SK-N-SH (cell line): Measurements from ENCODE around the gene MRPL1. TPM values are rescaled to one million over a fixed set of nuclear protein-coding genes. Genes with fewer than 3 reads are reported as not detected.

ENCODE experiments used
- CTCF ChIA-PET: fragments of 300-600, 350-600 bp; formaldehyde crosslinking; extraction: SDS; loops from one replicate; lab custom pipeline; 2021; lab: Yijun Ruan, JAX
- POLR2A ChIA-PET: fragments of 350-600 bp; sonication (Branson Sonifier 250); formaldehyde crosslinking; extraction: SDS; loops from one replicate; lab custom pipeline; 2020; ENCODE audit warnings: antibody characterized with exemption, inconsistent platforms; lab: Yijun Ruan, JAX
- DNase-seq: peaks from one replicate; pipeline ENCODE4 v3.0.0; 2012
- H2AFZ ChIP-seq: fragments of 200-600 bp; sonication (generic); 2 replicates; pipeline ENCODE4 v1.8.1; 2016; ENCODE audit warnings: antibody characterized with exemption, mild to moderate bottlenecking, low read depth
- H3F3A ChIP-seq: fragments of 200-600 bp; sonication (generic); replicated peaks from 2 replicates; pipeline ENCODE3; 2016; ENCODE audit warnings: antibody characterized with exemption, mild to moderate bottlenecking; ENCODE audit not compliant: insufficient read depth
- H3K27ac ChIP-seq, 2 experiments: fragments of 200-500 bp in 1 of 2; fragments of 200-600 bp in 1 of 2; sonication (Bioruptor generic) in 1 of 2; sonication (generic), shearing (Covaris generic) in 1 of 2; 2 replicates each; pipeline versions ENCODE4 v1.5.1 to v1.6.1; 2014 to 2016; ENCODE audit warnings: low read depth in 2 of 2, inconsistent platforms in 1 of 2, low read length in 1 of 2, mild to moderate bottlenecking in 1 of 2, mixed read lengths in 1 of 2
- H3K27me3 ChIP-seq: fragments of 200-600 bp; sonication (generic), shearing (Covaris generic); 2 replicates; pipeline ENCODE4 v1.6.1; 2016; ENCODE audit warnings: mixed run types; ENCODE audit not compliant: insufficient read depth
- H3K36me3 ChIP-seq, 2 experiments: fragments of 200-500 bp in 1 of 2; fragments of 200-600 bp in 1 of 2; sonication (Bioruptor generic) in 1 of 2; sonication (generic) in 1 of 2; replicated peaks in 1 of 2; 2 replicates each; pipeline versions ENCODE3 to v1.5.1; 2014 to 2016; ENCODE audit warnings: low read length in 1 of 2, mild to moderate bottlenecking in 1 of 2; ENCODE audit not compliant: insufficient read depth in 2 of 2, control insufficient read depth in 1 of 2
- H3K4me1 ChIP-seq, 2 experiments: fragments of 200-500 bp in 1 of 2; fragments of 200-600 bp in 1 of 2; sonication (Bioruptor generic) in 1 of 2; sonication (generic), shearing (Covaris generic) in 1 of 2; 2 replicates each; pipeline versions ENCODE4 v1.5.1 to v1.6.1; 2014 to 2016; ENCODE audit warnings: low read depth in 1 of 2, low read length in 1 of 2, mixed run types in 1 of 2; ENCODE audit not compliant: insufficient read depth in 2 of 2, control insufficient read depth in 1 of 2
- H3K4me2 ChIP-seq: fragments of 200-600 bp; sonication (generic), shearing (Covaris generic); 2 replicates; pipeline ENCODE4 v1.6.1; 2017; ENCODE audit warnings: mixed run types
- H3K4me3 ChIP-seq, 2 experiments: fragments of 200-500 bp in 1 of 2; fragments of 200-600 bp in 1 of 2; sonication (Bioruptor generic) in 1 of 2; sonication (generic), shearing (Covaris generic) in 1 of 2; 2 replicates each; pipeline versions ENCODE4 v1.5.1 to v1.8.1; 2014 to 2016; ENCODE audit warnings: low read depth in 2 of 2, inconsistent platforms in 1 of 2, low read length in 1 of 2, mild to moderate bottlenecking in 1 of 2, mixed read lengths in 1 of 2, moderate library complexity in 1 of 2
- H3K79me2 ChIP-seq: fragments of 200-600 bp; sonication (generic); 2 replicates; pipeline ENCODE4 v1.8.1; 2017; ENCODE audit warnings: mild to moderate bottlenecking; ENCODE audit not compliant: insufficient read depth
- H3K9ac ChIP-seq: fragments of 200-600 bp; sonication (generic); 2 replicates; pipeline ENCODE4 v1.6.1; 2017; ENCODE audit warnings: mixed run types
- H3K9me2 ChIP-seq: fragments of 200-600 bp; sonication (generic); 2 replicates; pipeline ENCODE4 v1.6.1; 2017; ENCODE audit warnings: mixed run types
- H3K9me3 ChIP-seq: fragments of 200-600 bp; sonication (generic); 2 replicates; pipeline ENCODE4 v1.6.1; 2017; ENCODE audit warnings: mixed run types, mild to moderate bottlenecking, moderate library complexity
- H4K20me1 ChIP-seq: fragments of 200-600 bp; sonication (generic); 2 replicates; pipeline ENCODE4 v1.6.1; 2017; ENCODE audit warnings: mild to moderate bottlenecking, mixed run types; ENCODE audit not compliant: insufficient read depth
- ELF1 ChIP-seq: IDR thresholded peaks from 2 replicates; pipeline ENCODE4 v1.4.0; 2012
- EP300 ChIP-seq, 2 experiments: IDR thresholded peaks; 2 replicates each; pipeline versions ENCODE4 v1.4.0 to v1.6.1; 2012; ENCODE audit warnings: borderline replicate concordance in 1 of 2, low read depth in 1 of 2, low read length in 1 of 2
- EZH2phosphoT487 ChIP-seq: fragments of 200-600 bp; sonication (generic); IDR thresholded peaks from 2 replicates; pipeline ENCODE4 v1.6.1; 2017; ENCODE audit warnings: low read depth, mixed run types, mild to moderate bottlenecking, antibody characterized with exemption, moderate library complexity, borderline replicate concordance
- FOSL2 ChIP-seq: IDR thresholded peaks from 2 replicates; pipeline ENCODE4 v1.4.0; 2012; ENCODE audit warnings: low read depth, mild to moderate bottlenecking, moderate library complexity, borderline replicate concordance
- GABPA ChIP-seq: IDR thresholded peaks from 2 replicates; pipeline ENCODE4 v1.4.0; 2012; ENCODE audit warnings: low read depth, mild to moderate bottlenecking
- GATA2 ChIP-seq: sonication (generic); formaldehyde crosslinking; IDR thresholded peaks from 2 replicates; pipeline ENCODE4 v1.5.0; 2020; ENCODE audit warnings: mild to moderate bottlenecking, missing genetic modification reagents
- JUND ChIP-seq: IDR thresholded peaks from 2 replicates; pipeline ENCODE4 v1.4.0; 2012
- NFIC ChIP-seq: IDR thresholded peaks from 2 replicates; pipeline ENCODE4 v1.4.0; 2012; ENCODE audit warnings: borderline replicate concordance
- POLR2AphosphoS5 ChIP-seq: IDR thresholded peaks from 2 replicates; pipeline ENCODE4 v1.6.1; 2012; ENCODE audit warnings: low read depth, low read length
- RAD21 ChIP-seq: IDR thresholded peaks from 2 replicates; pipeline ENCODE4 v1.6.1; 2012; ENCODE audit warnings: mild to moderate bottlenecking, low read length
- RCOR1 ChIP-seq: fragments of 150-350 bp; IDR thresholded peaks from 2 replicates; pipeline ENCODE4 v1.6.1; 2017; ENCODE audit warnings: antibody characterized with exemption, low read length
- SIN3A ChIP-seq: IDR thresholded peaks from 2 replicates; pipeline ENCODE4 v1.6.1; 2012; ENCODE audit warnings: low read depth, mild to moderate bottlenecking, low read length, moderate library complexity, borderline replicate concordance
- SMC3 ChIP-seq: IDR thresholded peaks from 2 replicates; pipeline ENCODE4 v1.6.1; 2012; ENCODE audit warnings: low read depth, low read length, improper control_type of control experiment
- TAF1 ChIP-seq: IDR thresholded peaks from 2 replicates; pipeline ENCODE4 v1.6.1; 2012; ENCODE audit warnings: low read depth, mild to moderate bottlenecking, low read length, moderate library complexity, borderline replicate concordance
- TCF12 ChIP-seq: IDR thresholded peaks from 2 replicates; pipeline ENCODE4 v1.4.0; 2012
- TEAD4 ChIP-seq: IDR thresholded peaks from 2 replicates; pipeline ENCODE4 v1.4.0; 2012; ENCODE audit warnings: mild to moderate bottlenecking, borderline replicate concordance; ENCODE audit not compliant: insufficient read depth
- WGBS: methylation state at CpG from one replicate; pipeline ENCODE4 v1.1.6; 2017; ENCODE audit warnings: low lambda C conversion rate; 5-methylcytosine and 5-hydroxymethylcytosine counted together
- polyA plus RNA-seq, 3 experiments: library from polyadenylated mRNA; depleted of rRNA; stranded (reverse); fragments of >200 nt; gene quantifications; 2 replicates each; pipeline ENCODE4 v1.2.3, GENCODE V29; 2012
- TF ChIP-seq, protein P1 (sequence below): IDR thresholded peaks from 2 replicates; pipeline ENCODE4; 2012
- TF ChIP-seq, protein P2 (sequence below): fragments of 150-350 bp; IDR thresholded peaks from 2 replicates; pipeline ENCODE4 v1.6.1; 2017; ENCODE audit warnings: antibody characterized with exemption, low read length, low read depth, borderline replicate concordance
- TF ChIP-seq, protein P3 (sequence below): IDR thresholded peaks from 2 replicates; pipeline ENCODE4 v1.4.0; 2012; ENCODE audit warnings: low read depth, borderline replicate concordance
- TF ChIP-seq, protein P4 (sequence below): fragments of 200-600 bp; sonication (generic); IDR thresholded peaks from 2 replicates; pipeline ENCODE4 v1.6.1; 2017; ENCODE audit warnings: antibody characterized with exemption, mild to moderate bottlenecking, moderate library complexity
- TF ChIP-seq, protein P5 (sequence below): IDR thresholded peaks from 2 replicates; pipeline ENCODE4 v1.4.0; 2012; ENCODE audit warnings: low read depth

MRPL1 gene
- polyA plus RNA-seq, 1 of the 3 experiments (the other 2 are of a cell fraction) = 11.0 TPM

DNA sequence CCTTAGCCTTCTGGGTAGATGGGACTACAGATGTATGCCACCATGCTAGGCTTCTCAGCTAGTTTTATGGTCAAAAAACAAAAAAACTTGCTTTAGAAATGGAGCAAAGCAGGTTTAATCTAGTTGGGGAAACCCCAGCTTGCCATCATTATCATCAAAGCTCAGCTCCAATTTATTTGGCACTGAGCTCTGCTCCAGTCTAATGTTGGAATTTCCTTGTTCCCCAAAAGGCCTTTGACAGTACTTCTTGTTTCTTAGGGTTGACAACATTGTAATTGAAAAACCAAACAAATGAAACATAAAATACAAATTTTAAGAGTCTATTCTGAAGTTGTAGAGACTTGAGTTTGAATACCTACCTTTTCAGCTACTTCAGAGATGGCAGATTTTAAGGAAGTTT, 48.0 kb downstream of the MRPL1 start:
- no peak overlapping the region for H3K4me3 ChIP-seq
- ChIA-PET CTCF (interaction anchor here (0.8 to 1.5 kb wide), 3 partner anchors 13 to 32 kb away, joined by 3 read pairs; no protein-coding TSS in a partner anchor), POLR2A (no interaction called here)
- H3K9ac ChIP-seq = no peak overlapping the region
- H3K9me3 ChIP-seq = no peaks in the 10 kb centered on the region
- no peak for DNase-seq
- no peaks in the 10 kb centered on the region for H3K9me2 ChIP-seq
- TF ChIP-seq FOSL2 (no peak), ELF1 (no peak)
- TF ChIP-seq, protein P1, sequence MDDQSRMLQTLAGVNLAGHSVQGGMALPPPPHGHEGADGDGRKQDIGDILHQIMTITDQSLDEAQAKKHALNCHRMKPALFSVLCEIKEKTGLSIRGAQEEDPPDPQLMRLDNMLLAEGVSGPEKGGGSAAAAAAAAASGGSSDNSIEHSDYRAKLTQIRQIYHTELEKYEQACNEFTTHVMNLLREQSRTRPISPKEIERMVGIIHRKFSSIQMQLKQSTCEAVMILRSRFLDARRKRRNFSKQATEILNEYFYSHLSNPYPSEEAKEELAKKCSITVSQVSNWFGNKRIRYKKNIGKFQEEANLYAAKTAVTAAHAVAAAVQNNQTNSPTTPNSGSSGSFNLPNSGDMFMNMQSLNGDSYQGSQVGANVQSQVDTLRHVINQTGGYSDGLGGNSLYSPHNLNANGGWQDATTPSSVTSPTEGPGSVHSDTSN = no peak
- TF ChIP-seq, protein P2, sequence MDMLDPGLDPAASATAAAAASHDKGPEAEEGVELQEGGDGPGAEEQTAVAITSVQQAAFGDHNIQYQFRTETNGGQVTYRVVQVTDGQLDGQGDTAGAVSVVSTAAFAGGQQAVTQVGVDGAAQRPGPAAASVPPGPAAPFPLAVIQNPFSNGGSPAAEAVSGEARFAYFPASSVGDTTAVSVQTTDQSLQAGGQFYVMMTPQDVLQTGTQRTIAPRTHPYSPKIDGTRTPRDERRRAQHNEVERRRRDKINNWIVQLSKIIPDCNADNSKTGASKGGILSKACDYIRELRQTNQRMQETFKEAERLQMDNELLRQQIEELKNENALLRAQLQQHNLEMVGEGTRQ = no peak
- H3K36me3 ChIP-seq = peaks cover 22 to 45% of the 10 kb centered on the region in 2 experiments
- no peaks in the 10 kb centered on the region for H3K4me1 ChIP-seq
- no peak overlapping the region for H2AFZ ChIP-seq
- no peaks in the 10 kb centered on the region for H3K27me3 ChIP-seq
- no peaks in the 10 kb centered on the region for H4K20me1 ChIP-seq
- no peak overlapping the region for H3K27ac ChIP-seq
- H3K79me2 ChIP-seq = 0 out of 2 replicates have a peak, but pooled peaks cover 3% of the 10 kb centered on the region
- no peaks in the 10 kb centered on the region for H3F3A ChIP-seq
- no peak overlapping the region for H3K4me2 ChIP-seq

DNA sequence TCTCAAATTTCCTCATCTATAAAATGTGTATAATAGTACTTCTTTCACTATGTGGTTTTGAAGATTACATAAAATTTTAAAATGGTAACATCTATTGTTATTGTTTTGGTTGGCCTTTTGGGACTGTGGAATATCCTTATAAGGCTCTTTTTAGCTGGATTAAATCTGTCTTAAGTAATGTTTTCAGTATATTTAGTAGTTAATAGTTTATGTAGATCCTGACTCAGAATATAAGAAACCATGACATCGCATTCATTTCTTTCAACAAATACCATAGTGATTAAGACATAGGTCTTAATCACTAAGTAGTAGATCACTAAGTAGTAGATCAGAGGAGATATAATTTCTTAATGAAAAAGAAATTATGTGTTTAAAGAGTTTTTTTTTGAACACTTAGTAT, 48.5 kb downstream of the MRPL1 start:
- H3K27ac ChIP-seq = no peak overlapping the region
- TF ChIP-seq NFIC (no peak), SMC3 (no peak), TCF12 (no peak), TAF1 (no peak), EZH2phosphoT487 (no peak), SIN3A (no peak), POLR2AphosphoS5 (no peak), GABPA (no peak), GATA2 (CRISPR knock-in tag) (no peak), TEAD4 (no peak), RCOR1 (no peak), RAD21 (no peak), JUND (no peak), EP300 (IDR thresholded peaks at IDR 0.05; ENCODE audit: borderline replicate concordance in 1 of 2, low read depth in 1 of 2, low read length in 1 of 2) (no peak)
- TF ChIP-seq, protein P2 = no peak
- TF ChIP-seq, protein P3, sequence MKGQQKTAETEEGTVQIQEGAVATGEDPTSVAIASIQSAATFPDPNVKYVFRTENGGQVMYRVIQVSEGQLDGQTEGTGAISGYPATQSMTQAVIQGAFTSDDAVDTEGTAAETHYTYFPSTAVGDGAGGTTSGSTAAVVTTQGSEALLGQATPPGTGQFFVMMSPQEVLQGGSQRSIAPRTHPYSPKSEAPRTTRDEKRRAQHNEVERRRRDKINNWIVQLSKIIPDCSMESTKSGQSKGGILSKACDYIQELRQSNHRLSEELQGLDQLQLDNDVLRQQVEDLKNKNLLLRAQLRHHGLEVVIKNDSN = no peak
- TF ChIP-seq, protein P4, sequence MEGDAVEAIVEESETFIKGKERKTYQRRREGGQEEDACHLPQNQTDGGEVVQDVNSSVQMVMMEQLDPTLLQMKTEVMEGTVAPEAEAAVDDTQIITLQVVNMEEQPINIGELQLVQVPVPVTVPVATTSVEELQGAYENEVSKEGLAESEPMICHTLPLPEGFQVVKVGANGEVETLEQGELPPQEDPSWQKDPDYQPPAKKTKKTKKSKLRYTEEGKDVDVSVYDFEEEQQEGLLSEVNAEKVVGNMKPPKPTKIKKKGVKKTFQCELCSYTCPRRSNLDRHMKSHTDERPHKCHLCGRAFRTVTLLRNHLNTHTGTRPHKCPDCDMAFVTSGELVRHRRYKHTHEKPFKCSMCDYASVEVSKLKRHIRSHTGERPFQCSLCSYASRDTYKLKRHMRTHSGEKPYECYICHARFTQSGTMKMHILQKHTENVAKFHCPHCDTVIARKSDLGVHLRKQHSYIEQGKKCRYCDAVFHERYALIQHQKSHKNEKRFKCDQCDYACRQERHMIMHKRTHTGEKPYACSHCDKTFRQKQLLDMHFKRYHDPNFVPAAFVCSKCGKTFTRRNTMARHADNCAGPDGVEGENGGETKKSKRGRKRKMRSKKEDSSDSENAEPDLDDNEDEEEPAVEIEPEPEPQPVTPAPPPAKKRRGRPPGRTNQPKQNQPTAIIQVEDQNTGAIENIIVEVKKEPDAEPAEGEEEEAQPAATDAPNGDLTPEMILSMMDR = no peak
- TF ChIP-seq, protein P5, sequence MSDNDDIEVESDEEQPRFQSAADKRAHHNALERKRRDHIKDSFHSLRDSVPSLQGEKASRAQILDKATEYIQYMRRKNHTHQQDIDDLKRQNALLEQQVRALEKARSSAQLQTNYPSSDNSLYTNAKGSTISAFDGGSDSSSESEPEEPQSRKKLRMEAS = no peak
- H3K4me2 ChIP-seq = no peak overlapping the region
- 97% methylated on average over 1 of the region's 1 CpG for WGBS
- H3K36me3 ChIP-seq = peaks cover 22 to 45% of the 10 kb centered on the region in 2 experiments
- H3F3A ChIP-seq = no peaks in the 10 kb centered on the region
- CTCF ChIA-PET = interaction anchor here (0.8 to 1.0 kb wide), 2 partner anchors 21 to 32 kb away, joined by 3 read pairs; no protein-coding TSS in a partner anchor
- no peaks in the 10 kb centered on the region; the same call in 1 of the 2 replicates for H3K9me3 ChIP-seq
- no peak overlapping the region for H2AFZ ChIP-seq
- no peak overlapping the region for H3K9ac ChIP-seq
- H3K79me2 ChIP-seq = 0 out of 2 replicates have a peak, but pooled peaks cover 3% of the 10 kb centered on the region
- H3K4me1 ChIP-seq = no peaks in the 10 kb centered on the region
- H4K20me1 ChIP-seq = no peaks in the 10 kb centered on the region
- POLR2A ChIA-PET = no interaction called here
- no peak overlapping the region for H3K4me3 ChIP-seq
- no peak for DNase-seq
- H3K9me2 ChIP-seq = no peaks in the 10 kb centered on the region
- H3K27me3 ChIP-seq = no peaks in the 10 kb centered on the region
